CD8-positive, alpha-beta memory T cell (primary cell): ENCODE data around the gene ZSCAN21. TPM values are rescaled to one million over a fixed set of nuclear protein-coding genes. Genes with fewer than 3 reads are reported as not detected.

Source experiments
- CTCF ChIA-PET: fragments of 350-600 bp; sonication (Branson Sonifier 250); formaldehyde crosslinking; loops from one replicate; lab custom pipeline; 2021; ENCODE audit warnings: antibody characterized with exemption; lab: Charles Lee
- POLR2A ChIA-PET: fragments of 350-600 bp; sonication (Branson Sonifier 250); formaldehyde crosslinking; loops from one replicate; lab custom pipeline; 2021; ENCODE audit warnings: antibody characterized with exemption; lab: Charles Lee
- DNase-seq, 5 donors: peaks; one replicate each; pipeline versions ENCODE4 v3.0.0 to v3.0.0-alpha.2; 2020 to 2022; ENCODE audit warnings: mixed read lengths in 1 of 5
- H3K27ac ChIP-seq: one replicate; pipeline ENCODE4 v1.7.0; 2013; ENCODE audit warnings: low read depth, mild to moderate bottlenecking, low read length, moderate library complexity
- H3K27me3 ChIP-seq: 2 replicates; pipeline ENCODE4 v1.7.0; 2013; ENCODE audit warnings: low read length, mild to moderate bottlenecking; ENCODE audit not compliant: insufficient read depth, poor library complexity, severe bottlenecking
- H3K36me3 ChIP-seq: 2 replicates; pipeline ENCODE4 v1.7.0; 2013; ENCODE audit warnings: mild to moderate bottlenecking, low read length, moderate library complexity; ENCODE audit not compliant: insufficient read depth
- H3K4me1 ChIP-seq: 2 replicates; pipeline ENCODE4 v1.7.0; 2013; ENCODE audit warnings: mild to moderate bottlenecking, low read length, moderate library complexity; ENCODE audit not compliant: insufficient read depth
- H3K4me3 ChIP-seq: 2 replicates; pipeline ENCODE4 v1.7.0; 2013; ENCODE audit warnings: mild to moderate bottlenecking, low read length
- H3K9me3 ChIP-seq: 2 replicates; pipeline ENCODE4 v1.7.0; 2013; ENCODE audit warnings: mild to moderate bottlenecking, low read length
- H3K27ac Mint-ChIP-seq, 8 donors: one replicate each; pipeline ENCODE4 v1.8.0; 2020 to 2021; ENCODE audit warnings: mixed read lengths in 8 of 8, mild to moderate bottlenecking in 6 of 8, inconsistent platforms in 3 of 8, moderate library complexity in 3 of 8
- H3K27me3 Mint-ChIP-seq, 2 donors: one replicate each; pipeline ENCODE4 v1.8.0; 2020 to 2021; ENCODE audit warnings: mixed read lengths in 2 of 2, mild to moderate bottlenecking in 1 of 2, moderate library complexity in 1 of 2
- H3K36me3 Mint-ChIP-seq, 3 donors: one replicate each; pipeline ENCODE4 v1.8.0; 2020 to 2021; ENCODE audit warnings: mixed read lengths in 3 of 3, inconsistent platforms in 1 of 3, mild to moderate bottlenecking in 1 of 3
- H3K4me1 Mint-ChIP-seq, 3 donors: one replicate each; pipeline ENCODE4 v1.8.0; 2020 to 2021; ENCODE audit warnings: mixed read lengths in 3 of 3, inconsistent platforms in 1 of 3, mild to moderate bottlenecking in 1 of 3
- H3K4me3 Mint-ChIP-seq, 7 donors: one replicate each; pipeline ENCODE4 v1.8.0; 2020 to 2021; ENCODE audit warnings: mixed read lengths in 7 of 7, mild to moderate bottlenecking in 6 of 7, moderate library complexity in 4 of 7, inconsistent platforms in 2 of 7
- H3K9me3 Mint-ChIP-seq, 5 donors: one replicate each; pipeline ENCODE4 v1.8.0; 2020 to 2022; ENCODE audit warnings: mixed read lengths in 5 of 5, mild to moderate bottlenecking in 3 of 5, moderate library complexity in 2 of 5, inconsistent platforms in 1 of 5
- polyA plus RNA-seq: library from polyadenylated mRNA; unstranded; fragments of 300-500 nt; fragmentation: Illumina TruSeq; gene quantifications from one replicate; pipeline ENCODE4 v1.2.3, GENCODE V29; 2021
- total RNA-seq, 2 experiments: library from RNA; stranded (reverse); gene quantifications; one replicate each; pipeline ENCODE4 v1.2.3, GENCODE V29; 2021

The ZSCAN21 gene
- total and polyA plus RNA-seq, 3 experiments from 2014 or later, result 8.2 to 11.3 (median 10.7) TPM

- Histone ChIP-seq H3K36me3 (peaks cover 29% of the 10 kb centered on the region), H3K9me3 (no peaks in the 10 kb centered on the region), H3K4me3 (peak within 1 kb of the TSS; percentile 96), H3K27me3 (no peaks in the 10 kb centered on the region), H3K4me1 (peaks cover 21% of the 10 kb centered on the region), H3K27ac (peak within 1 kb of the TSS; percentile 85)
- ChIA-PET CTCF (interaction anchor here (1.1 to 3.8 kb wide), 10 partner anchors 9 to 117 kb away, joined by 3 to 19 read pairs (median 4); partner anchors contain the start of genes MBLAC1 and ZNF3), POLR2A (interaction anchor here (0.6 to 3.5 kb wide), 18 partner anchors 11 to 1116 kb away, joined by 3 to 50 read pairs (median 6); partner anchors contain the start of genes COPS6, MBLAC1, PLOD3 and PPP1R35)
- Mint-ChIP-seq H3K4me1 (peaks cover 39 to 48% (median 45%) of the 10 kb centered on the region in 3 donors), H3K36me3 (peaks cover 7 to 76% (median 19%) of the 10 kb centered on the region in 3 donors), H3K9me3 (no peaks in the 10 kb centered on the region), H3K27me3 (peaks cover 0 to 9% of the 10 kb centered on the region in 2 donors), H3K4me3 (peak within 1 kb of the TSS; percentile 90 to 97 (median 94)), H3K27ac (peak within 1 kb of the TSS; percentile 94 to 100 (median 96))
- peak; percentile 94 to 97 (median 95) for DNase-seq
Measured at GRCh38 chr7:100101016-100101862, 51.7 kb downstream of the ZSCAN21 start, which contains the start of the genes AP4M1 and MCM7. Gene AP4M1, plus strand, starts transcription at chr7:100101643. Its CDS starts 72 bp downstream, at chr7:100101715. Gene MCM7, minus strand, starts transcription at chr7:100101397. Its CDS starts 103 bp downstream, at chr7:100101294.

GRCh38 chr7:100102950-100103840 lies 53.6 kb downstream of the ZSCAN21 start:
- peaks cover 32 to 38% (median 34%) of the 10 kb centered on the region in 3 donors for H3K4me1 Mint-ChIP-seq
- peaks cover 21% of the 10 kb centered on the region for H3K36me3 ChIP-seq

GRCh38 chr7:100105534-100105933 lies 56.0 kb downstream of the ZSCAN21 start:
- no peak overlapping the region for H3K4me3 ChIP-seq
- no peaks in the 10 kb centered on the region for H3K9me3 ChIP-seq
- peaks cover 18% of the 10 kb centered on the region for H3K36me3 ChIP-seq
- POLR2A ChIA-PET, result interaction anchor here (0.6 kb wide), 1 partner anchor 497 kb away, joined by 3 read pairs; the partner anchor contains the start of gene PCOLCE
- no peaks in the 10 kb centered on the region for H3K27me3 ChIP-seq
- Mint-ChIP-seq H3K4me3 (no peak overlapping the region), H3K36me3 (peaks cover 0 to 74% (median 6%) of the 10 kb centered on the region in 3 donors), H3K27ac (peak overlapping the region in 2 of 8 donors; percentile 47 to 92), H3K4me1 (peaks cover 10 to 15% (median 11%) of the 10 kb centered on the region in 3 donors), H3K27me3 (peaks cover 0 to 5% of the 10 kb centered on the region in 2 donors), H3K9me3 (no peaks in the 10 kb centered on the region)
- DNase-seq, result no peak
- no peak overlapping the region for H3K27ac ChIP-seq
- peaks cover 7% of the 10 kb centered on the region for H3K4me1 ChIP-seq
- CTCF ChIA-PET, result interaction anchor here (1.1 kb wide), 1 partner anchor 10 kb away, joined by 3 read pairs; no protein-coding TSS in a partner anchor

More at GRCh38 chr7:100102950-100103840, 53.6 kb downstream of the ZSCAN21 start:
- peak overlapping the region; percentile 19 to 97 (median 86) for H3K4me3 Mint-ChIP-seq
- Histone ChIP-seq H3K9me3 (no peaks in the 10 kb centered on the region), H3K4me3 (no peak overlapping the region), H3K27ac (no peak overlapping the region), H3K4me1 (peaks cover 21% of the 10 kb centered on the region), H3K27me3 (no peaks in the 10 kb centered on the region)
- ChIA-PET POLR2A (interaction anchor here (3.4 to 3.5 kb wide), 2 partner anchors 15 to 17 kb away, joined by 17 to 18 read pairs; partner anchors contain the start of gene COPS6), CTCF (interaction anchor here (0.7 to 3.1 kb wide), 5 partner anchors 8 to 26 kb away, joined by 3 to 19 read pairs (median 5); no protein-coding TSS in a partner anchor)
- peaks cover 0 to 9% of the 10 kb centered on the region in 2 donors for H3K27me3 Mint-ChIP-seq
- H3K36me3 Mint-ChIP-seq, result peaks cover 0 to 76% (median 16%) of the 10 kb centered on the region in 3 donors
- no peak for DNase-seq
- no peaks in the 10 kb centered on the region for H3K9me3 Mint-ChIP-seq
- H3K27ac Mint-ChIP-seq, result peak overlapping the region in 4 of 8 donors; percentile 85 to 99 (median 94)

- Histone ChIP-seq H3K27me3 (no peaks in the 10 kb centered on the region), H3K27ac (no peak overlapping the region), H3K9me3 (no peaks in the 10 kb centered on the region), H3K4me3 (no peak overlapping the region), H3K36me3 (peaks cover 28% of the 10 kb centered on the region), H3K4me1 (peaks cover 7% of the 10 kb centered on the region)
- H3K27me3 Mint-ChIP-seq, result no peaks in the 10 kb centered on the region
- CTCF ChIA-PET, result interaction anchor here (1.7 kb wide), 1 partner anchor 24 kb away, joined by 5 read pairs; no protein-coding TSS in a partner anchor
- H3K4me3 Mint-ChIP-seq, result no peak overlapping the region
- peaks cover 8 to 10% (median 10%) of the 10 kb centered on the region in 3 donors for H3K4me1 Mint-ChIP-seq
- peak overlapping the region in 2 of 8 donors; percentile 24 to 41 for H3K27ac Mint-ChIP-seq
- no peak for DNase-seq
- H3K36me3 Mint-ChIP-seq, result peaks cover 0 to 75% (median 6%) of the 10 kb centered on the region in 3 donors
- no peaks in the 10 kb centered on the region for H3K9me3 Mint-ChIP-seq
- POLR2A ChIA-PET, result no interaction called here
Measured at GRCh38 chr7:100106633-100107032, 57.1 kb downstream of the ZSCAN21 start.

- Histone ChIP-seq H3K4me1 (peaks cover 4% of the 10 kb centered on the region), H3K4me3 (no peak overlapping the region), H3K9me3 (no peaks in the 10 kb centered on the region), H3K36me3 (peaks cover 31% of the 10 kb centered on the region), H3K27me3 (no peaks in the 10 kb centered on the region), H3K27ac (no peak overlapping the region)
- H3K27me3 Mint-ChIP-seq, result no peaks in the 10 kb centered on the region
- CTCF ChIA-PET, result interaction anchor here (1.7 kb wide), 1 partner anchor 24 kb away, joined by 5 read pairs; no protein-coding TSS in a partner anchor
- H3K4me3 Mint-ChIP-seq, result no peak overlapping the region
- H3K4me1 Mint-ChIP-seq, result peaks cover 8 to 10% (median 10%) of the 10 kb centered on the region in 3 donors
- peaks cover 0 to 81% (median 6%) of the 10 kb centered on the region in 3 donors for H3K36me3 Mint-ChIP-seq
- H3K9me3 Mint-ChIP-seq, result no peaks in the 10 kb centered on the region
- no peak for DNase-seq
- H3K27ac Mint-ChIP-seq, result peak overlapping the region in 1 of 8 donors; percentile 24
- POLR2A ChIA-PET, result no interaction called here
Measured at GRCh38 chr7:100107125-100107737, 57.7 kb downstream of the ZSCAN21 start.

GRCh38 chr7:100107890-100108289 lies 58.3 kb downstream of the ZSCAN21 start:
- Mint-ChIP-seq H3K9me3 (no peaks in the 10 kb centered on the region), H3K27ac (peak overlapping the region in 2 of 8 donors; percentile 54 to 60), H3K36me3 (peaks cover 0 to 86% (median 7%) of the 10 kb centered on the region in 3 donors), H3K27me3 (no peaks in the 10 kb centered on the region), H3K4me1 (peaks cover 3 to 4% (median 4%) of the 10 kb centered on the region in 3 donors), H3K4me3 (no peak overlapping the region)
- no peak for DNase-seq
- peaks cover 31% of the 10 kb centered on the region for H3K36me3 ChIP-seq
- H3K27ac ChIP-seq, result no peak overlapping the region
- H3K9me3 ChIP-seq, result no peaks in the 10 kb centered on the region
- CTCF ChIA-PET, result no interaction called here
- H3K27me3 ChIP-seq, result no peaks in the 10 kb centered on the region
- H3K4me3 ChIP-seq, result no peak overlapping the region
- POLR2A ChIA-PET, result no interaction called here
- H3K4me1 ChIP-seq, result no peaks in the 10 kb centered on the region
